DOHH2 (cell line): Measurements from ENCODE around the gene UBASH3A.

Experiments used
- H3F3A ChIP-seq: fragments of 200-600 bp; sonication (generic), shearing (Covaris generic); 2 replicates; pipeline ENCODE4 v1.6.0; 2016; ENCODE audit warnings: antibody characterized with exemption, mild to moderate bottlenecking; ENCODE audit not compliant: control insufficient read depth, insufficient read depth
- H3K27ac ChIP-seq: fragments of 200-600 bp; sonication (generic); 2 replicates; pipeline ENCODE4 v1.5.1; 2014; ENCODE audit warnings: low read depth, mild to moderate bottlenecking, low read length, moderate library complexity
- H3K27me3 ChIP-seq: fragments of 200-600 bp; sonication (generic); 2 replicates; pipeline ENCODE4 v1.6.1; 2014; ENCODE audit warnings: mild to moderate bottlenecking, low read length, mixed read lengths; ENCODE audit not compliant: control insufficient read depth
- H3K36me3 ChIP-seq: fragments of 200-600 bp; sonication (generic); 2 replicates; pipeline ENCODE4 v1.6.1; 2014; ENCODE audit warnings: mild to moderate bottlenecking, low read length, moderate library complexity, mixed read lengths; ENCODE audit not compliant: control insufficient read depth
- H3K4me1 ChIP-seq: fragments of 200-600 bp; sonication (generic); 2 replicates; pipeline ENCODE4 v1.6.1; 2014; ENCODE audit warnings: mild to moderate bottlenecking, low read length, mixed read lengths; ENCODE audit not compliant: control insufficient read depth
- H3K4me2 ChIP-seq: fragments of 200-600 bp; sonication (generic); 2 replicates; pipeline ENCODE4 v1.6.0; 2014; ENCODE audit warnings: mild to moderate bottlenecking, low read length, moderate library complexity
- H3K4me3 ChIP-seq: fragments of 200-600 bp; sonication (generic); 2 replicates; pipeline ENCODE4 v1.5.1; 2014; ENCODE audit warnings: mild to moderate bottlenecking, low read length, mixed read lengths
- H3K79me2 ChIP-seq: fragments of 200-600 bp; sonication (generic); 2 replicates; pipeline ENCODE4 v1.6.1; 2014; ENCODE audit warnings: mild to moderate bottlenecking, low read length, mixed read lengths; ENCODE audit not compliant: control insufficient read depth
- H3K9me2 ChIP-seq: fragments of 200-600 bp; sonication (generic); replicated peaks from 2 replicates; pipeline ENCODE4 v1.6.1; 2014; ENCODE audit warnings: mild to moderate bottlenecking, low read length, mixed read lengths; ENCODE audit not compliant: control insufficient read depth
- H3K9me3 ChIP-seq: fragments of 200-600 bp; sonication (generic); 2 replicates; pipeline ENCODE4 v1.6.1; 2014; ENCODE audit warnings: antibody characterized with exemption, low read length, mixed read lengths; ENCODE audit not compliant: control insufficient read depth, insufficient read depth
- H4K20me1 ChIP-seq: fragments of 200-600 bp; sonication (generic); 2 replicates; pipeline ENCODE4 v1.6.0; 2014; ENCODE audit warnings: low read depth, mild to moderate bottlenecking, antibody characterized with exemption, low read length, moderate library complexity; ENCODE audit not compliant: control insufficient read depth, insufficient read depth
- CTCF ChIP-seq: fragments of 200-600 bp; sonication (generic); IDR thresholded peaks from one replicate; pipeline ENCODE4 v1.5.1; 2014; ENCODE audit warnings: antibody characterized with exemption, mild to moderate bottlenecking, low read depth, low read length; ENCODE audit not compliant: poor library complexity, severe bottlenecking
- EZH2phosphoT487 ChIP-seq: fragments of 200-600 bp; sonication (generic); IDR thresholded peaks from 2 replicates; pipeline ENCODE4 v1.6.1; 2017; ENCODE audit warnings: borderline replicate concordance, mild to moderate bottlenecking, antibody characterized with exemption, low read length, moderate library complexity, mixed read lengths

The UBASH3A gene

GRCh38 chr21:42443181-42443785, 39.6 kb downstream of the UBASH3A start:
- Histone ChIP-seq H3K4me1 (no peaks in the 10 kb centered on the region), H3K9me3 (no peaks in the 10 kb centered on the region), H3K27me3 (no peaks in the 10 kb centered on the region), H3K4me3 (no peak overlapping the region), H3K9me2 (no peaks in the 10 kb centered on the region), H3K27ac (no peak overlapping the region), H3K36me3 (no peaks in the 10 kb centered on the region), H3F3A (no peaks in the 10 kb centered on the region), H4K20me1 (no peaks in the 10 kb centered on the region), H3K79me2 (no peaks in the 10 kb centered on the region), H3K4me2 (no peak overlapping the region)
- TF ChIP-seq CTCF (no peak), EZH2phosphoT487 (no peak)

GRCh38 chr21:42443876-42444744, 40.4 kb downstream of the UBASH3A start:
- TF ChIP-seq EZH2phosphoT487 (no peak), CTCF (no peak)
- Histone ChIP-seq H3K4me2 (no peak overlapping the region), H3K4me3 (no peak overlapping the region)

GRCh38 chr21:42444745-42445059, 41.0 kb downstream of the UBASH3A start:
- Histone ChIP-seq H3F3A (no peaks in the 10 kb centered on the region), H3K36me3 (no peaks in the 10 kb centered on the region), H3K4me2 (no peak overlapping the region), H3K4me1 (peaks cover 1% of the 10 kb centered on the region), H3K27ac (no peak overlapping the region), H3K4me3 (no peak overlapping the region), H3K27me3 (no peaks in the 10 kb centered on the region), H4K20me1 (no peaks in the 10 kb centered on the region), H3K9me3 (no peaks in the 10 kb centered on the region), H3K79me2 (no peaks in the 10 kb centered on the region), H3K9me2 (no peaks in the 10 kb centered on the region)
- TF ChIP-seq CTCF (no peak), EZH2phosphoT487 (no peak)

More at GRCh38 chr21:42443876-42444744, 40.4 kb downstream of the UBASH3A start:
- H3K79me2 ChIP-seq = no peaks in the 10 kb centered on the region
- no peaks in the 10 kb centered on the region for H3K9me3 ChIP-seq
- no peaks in the 10 kb centered on the region for H3K27me3 ChIP-seq
- no peaks in the 10 kb centered on the region for H3K36me3 ChIP-seq
- H3K9me2 ChIP-seq = no peaks in the 10 kb centered on the region
- H3K27ac ChIP-seq = no peak overlapping the region
- H4K20me1 ChIP-seq = no peaks in the 10 kb centered on the region
- H3F3A ChIP-seq = no peaks in the 10 kb centered on the region
- no peaks in the 10 kb centered on the region for H3K4me1 ChIP-seq
